ENCODE data around the gene NOTO.

DNA sequence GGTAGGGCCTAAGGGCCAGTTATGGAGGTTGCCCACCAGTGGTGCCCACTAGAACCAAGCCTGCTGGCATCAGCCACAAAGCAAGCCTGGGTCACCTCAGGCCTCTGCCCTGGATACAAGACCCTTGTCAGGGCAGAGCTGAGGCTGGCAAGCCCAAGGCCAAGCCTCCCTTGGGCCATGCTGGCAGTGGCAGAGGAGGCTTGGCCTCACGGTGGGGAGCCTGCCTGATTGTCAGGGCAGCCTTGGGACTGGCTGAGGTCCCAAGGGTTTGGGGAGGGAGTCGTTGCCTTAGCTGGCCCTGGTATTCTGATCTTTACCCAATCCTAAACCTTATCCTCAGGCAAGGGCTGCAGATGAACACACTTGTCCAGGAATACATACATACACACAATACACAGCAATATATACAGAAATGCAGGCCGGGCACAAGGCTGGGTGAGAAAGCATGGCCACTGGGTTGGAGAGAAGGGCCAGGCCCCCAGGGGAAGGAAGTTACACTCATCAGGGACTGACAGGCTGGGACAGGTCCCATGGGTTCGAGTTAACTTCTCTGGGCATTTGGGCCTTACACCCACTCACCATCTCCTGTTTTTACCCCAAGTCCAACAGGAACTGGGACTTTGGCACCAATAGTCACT is 52.8 kb downstream of the NOTO start:
- TF ChIP-seq, protein P1, sequence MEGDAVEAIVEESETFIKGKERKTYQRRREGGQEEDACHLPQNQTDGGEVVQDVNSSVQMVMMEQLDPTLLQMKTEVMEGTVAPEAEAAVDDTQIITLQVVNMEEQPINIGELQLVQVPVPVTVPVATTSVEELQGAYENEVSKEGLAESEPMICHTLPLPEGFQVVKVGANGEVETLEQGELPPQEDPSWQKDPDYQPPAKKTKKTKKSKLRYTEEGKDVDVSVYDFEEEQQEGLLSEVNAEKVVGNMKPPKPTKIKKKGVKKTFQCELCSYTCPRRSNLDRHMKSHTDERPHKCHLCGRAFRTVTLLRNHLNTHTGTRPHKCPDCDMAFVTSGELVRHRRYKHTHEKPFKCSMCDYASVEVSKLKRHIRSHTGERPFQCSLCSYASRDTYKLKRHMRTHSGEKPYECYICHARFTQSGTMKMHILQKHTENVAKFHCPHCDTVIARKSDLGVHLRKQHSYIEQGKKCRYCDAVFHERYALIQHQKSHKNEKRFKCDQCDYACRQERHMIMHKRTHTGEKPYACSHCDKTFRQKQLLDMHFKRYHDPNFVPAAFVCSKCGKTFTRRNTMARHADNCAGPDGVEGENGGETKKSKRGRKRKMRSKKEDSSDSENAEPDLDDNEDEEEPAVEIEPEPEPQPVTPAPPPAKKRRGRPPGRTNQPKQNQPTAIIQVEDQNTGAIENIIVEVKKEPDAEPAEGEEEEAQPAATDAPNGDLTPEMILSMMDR (IDR thresholded peaks at IDR 0.05) = no peak
- no peak for TF ChIP-seq POLR2A (IDR thresholded peaks at IDR 0.05)
